Measurements from ENCODE around the gene DNAH11. TPM values are rescaled to one million over a fixed set of nuclear protein-coding genes. Genes with fewer than 3 reads are reported as not detected.

Gene DNAH11
- total RNA-seq, 1 donor from 2014 or later, result 0.02 TPM

DNA sequence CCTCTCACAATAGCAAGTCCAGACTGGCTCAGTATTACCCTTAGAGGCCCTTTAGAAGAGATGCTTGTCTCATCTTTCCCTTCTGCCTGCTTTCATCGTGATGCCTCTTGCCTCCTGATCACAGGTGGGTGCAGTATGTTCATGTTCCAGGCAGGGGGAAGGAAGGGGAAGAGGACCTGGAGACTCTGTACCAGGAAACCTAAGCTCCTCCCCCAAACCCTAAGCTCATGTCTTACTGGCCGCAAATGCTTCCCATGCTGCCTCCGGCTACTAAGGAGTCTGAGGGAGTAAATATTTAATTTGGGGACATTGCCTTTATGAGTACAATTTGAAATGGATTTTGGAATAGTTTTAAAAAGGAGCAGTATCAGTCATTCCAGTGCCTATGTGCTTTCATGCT, 210.2 kb downstream of the DNAH11 start:
- no peak for DNase-seq (ENCODE audit: low spot score)
- Mint-ChIP-seq H3K27ac (ENCODE audit: unreplicated experiment) (no peak overlapping the region), H3K36me3 (ENCODE audit: low read depth) (no peaks in the 10 kb centered on the region), H3K4me1 (ENCODE audit: low read depth) (no peaks in the 10 kb centered on the region), H3K4me3 (ENCODE audit: unreplicated experiment) (no peak overlapping the region), H3K9me3 (ENCODE audit: low read depth) (no peaks in the 10 kb centered on the region), H3K27me3 (ENCODE audit: low read depth) (peaks cover 11% of the 10 kb centered on the region)
- TF ChIP-seq, protein P1, sequence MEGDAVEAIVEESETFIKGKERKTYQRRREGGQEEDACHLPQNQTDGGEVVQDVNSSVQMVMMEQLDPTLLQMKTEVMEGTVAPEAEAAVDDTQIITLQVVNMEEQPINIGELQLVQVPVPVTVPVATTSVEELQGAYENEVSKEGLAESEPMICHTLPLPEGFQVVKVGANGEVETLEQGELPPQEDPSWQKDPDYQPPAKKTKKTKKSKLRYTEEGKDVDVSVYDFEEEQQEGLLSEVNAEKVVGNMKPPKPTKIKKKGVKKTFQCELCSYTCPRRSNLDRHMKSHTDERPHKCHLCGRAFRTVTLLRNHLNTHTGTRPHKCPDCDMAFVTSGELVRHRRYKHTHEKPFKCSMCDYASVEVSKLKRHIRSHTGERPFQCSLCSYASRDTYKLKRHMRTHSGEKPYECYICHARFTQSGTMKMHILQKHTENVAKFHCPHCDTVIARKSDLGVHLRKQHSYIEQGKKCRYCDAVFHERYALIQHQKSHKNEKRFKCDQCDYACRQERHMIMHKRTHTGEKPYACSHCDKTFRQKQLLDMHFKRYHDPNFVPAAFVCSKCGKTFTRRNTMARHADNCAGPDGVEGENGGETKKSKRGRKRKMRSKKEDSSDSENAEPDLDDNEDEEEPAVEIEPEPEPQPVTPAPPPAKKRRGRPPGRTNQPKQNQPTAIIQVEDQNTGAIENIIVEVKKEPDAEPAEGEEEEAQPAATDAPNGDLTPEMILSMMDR (IDR thresholded peaks at IDR 0.05), result no peak

DNA sequence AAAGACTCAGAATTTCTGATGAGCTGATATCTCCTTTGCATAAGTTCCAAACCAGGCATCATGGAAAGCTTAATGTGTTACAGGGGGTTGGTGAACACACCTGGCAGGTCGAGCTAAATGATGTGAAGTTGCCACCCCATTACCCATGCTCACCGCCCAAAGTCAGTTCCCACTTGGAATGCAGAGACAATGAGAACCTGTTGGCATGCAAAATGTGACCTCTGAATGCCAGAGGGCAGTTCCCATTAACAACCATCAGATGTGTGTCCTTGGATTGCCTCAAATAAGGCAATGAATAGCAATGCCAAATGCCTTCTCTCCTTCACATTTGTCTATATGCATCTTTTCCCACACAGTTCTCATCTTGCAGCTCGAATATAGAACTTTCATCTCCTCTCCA, 212.1 kb downstream of the DNAH11 start:
- H3K36me3 Mint-ChIP-seq (ENCODE audit: low read depth), result no peaks in the 10 kb centered on the region
- peaks cover 11% of the 10 kb centered on the region for H3K27me3 Mint-ChIP-seq (ENCODE audit: low read depth)
- no peaks in the 10 kb centered on the region for H3K9me3 Mint-ChIP-seq (ENCODE audit: low read depth)
- DNase-seq (ENCODE audit: low spot score), result no peak
- no peak overlapping the region for H3K27ac Mint-ChIP-seq (ENCODE audit: unreplicated experiment)
- no peaks in the 10 kb centered on the region for H3K4me1 Mint-ChIP-seq (ENCODE audit: low read depth)
- TF ChIP-seq, protein P1 (IDR thresholded peaks at IDR 0.05), result no peak
- H3K4me3 Mint-ChIP-seq (ENCODE audit: unreplicated experiment), result no peak overlapping the region

DNA sequence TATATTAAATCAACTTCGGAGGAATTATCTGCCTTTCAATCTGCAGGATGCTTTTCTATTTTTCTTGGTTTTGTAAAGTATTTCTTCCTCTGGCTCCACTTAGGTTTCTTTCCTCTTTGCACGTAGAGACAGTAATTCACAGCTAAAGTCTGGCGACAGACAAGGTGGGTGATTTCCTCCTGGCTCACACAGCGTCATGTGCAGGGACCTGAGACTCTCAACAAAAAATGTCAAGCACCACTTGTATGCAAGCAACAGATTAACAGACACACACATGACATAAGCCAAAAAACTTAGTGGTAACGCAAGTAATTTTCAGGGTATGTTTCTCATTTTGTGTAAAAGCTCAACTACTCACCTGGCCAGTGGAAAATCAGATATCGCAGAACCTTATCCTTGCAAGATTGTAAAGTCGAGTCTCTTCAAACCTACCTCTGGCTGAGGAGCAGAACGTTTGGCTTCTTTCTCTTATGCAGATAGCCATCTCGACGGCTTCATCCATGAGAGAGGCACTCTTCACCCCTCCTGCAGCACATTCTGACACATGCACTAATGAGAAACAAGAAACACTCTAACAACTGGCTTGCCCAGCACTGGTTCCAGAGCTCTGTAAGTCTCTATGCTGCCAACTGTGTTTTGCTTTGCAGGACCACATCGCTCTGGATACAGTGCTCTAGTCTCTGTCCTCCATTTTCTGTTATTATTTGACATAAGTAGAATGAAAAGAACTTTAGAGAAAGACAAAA, 214.9 kb downstream of the DNAH11 start:
- H3K4me3 Mint-ChIP-seq (ENCODE audit: unreplicated experiment), result no peak overlapping the region
- H3K4me1 Mint-ChIP-seq (ENCODE audit: low read depth), result no peaks in the 10 kb centered on the region
- H3K27ac Mint-ChIP-seq (ENCODE audit: unreplicated experiment), result no peak overlapping the region
- peaks cover 11% of the 10 kb centered on the region for H3K27me3 Mint-ChIP-seq (ENCODE audit: low read depth)
- no peak for DNase-seq (ENCODE audit: low spot score)
- H3K36me3 Mint-ChIP-seq (ENCODE audit: low read depth), result no peaks in the 10 kb centered on the region
- no peaks in the 10 kb centered on the region for H3K9me3 Mint-ChIP-seq (ENCODE audit: low read depth)
- TF ChIP-seq, protein P1 (IDR thresholded peaks at IDR 0.05), result no peak

DNA sequence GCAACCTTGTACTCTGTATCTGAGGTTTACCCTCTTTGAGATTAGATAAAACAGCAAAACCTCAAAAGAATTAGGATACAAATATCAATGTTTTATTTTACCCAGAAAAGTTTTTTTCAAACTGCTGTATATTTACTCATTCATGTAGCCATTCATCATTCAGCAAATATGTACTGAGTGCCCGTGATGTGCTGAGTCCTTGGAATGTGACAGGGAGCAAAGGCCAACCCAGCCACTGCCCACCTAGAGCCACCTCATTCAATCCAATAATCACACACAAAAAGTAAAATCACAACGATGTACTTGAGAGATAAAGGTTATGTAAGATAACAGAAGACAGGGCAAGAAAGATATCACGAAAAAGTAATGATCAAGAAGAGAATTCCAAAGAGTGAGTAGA, 215.4 kb downstream of the DNAH11 start:
- Mint-ChIP-seq H3K4me1 (ENCODE audit: low read depth) (no peaks in the 10 kb centered on the region), H3K27ac (ENCODE audit: unreplicated experiment) (no peak overlapping the region), H3K4me3 (ENCODE audit: unreplicated experiment) (no peak overlapping the region), H3K9me3 (ENCODE audit: low read depth) (no peaks in the 10 kb centered on the region), H3K27me3 (ENCODE audit: low read depth) (peaks cover 11% of the 10 kb centered on the region), H3K36me3 (ENCODE audit: low read depth) (no peaks in the 10 kb centered on the region)
- no peak for DNase-seq (ENCODE audit: low spot score)
- TF ChIP-seq, protein P1 (IDR thresholded peaks at IDR 0.05), result no peak

DNA sequence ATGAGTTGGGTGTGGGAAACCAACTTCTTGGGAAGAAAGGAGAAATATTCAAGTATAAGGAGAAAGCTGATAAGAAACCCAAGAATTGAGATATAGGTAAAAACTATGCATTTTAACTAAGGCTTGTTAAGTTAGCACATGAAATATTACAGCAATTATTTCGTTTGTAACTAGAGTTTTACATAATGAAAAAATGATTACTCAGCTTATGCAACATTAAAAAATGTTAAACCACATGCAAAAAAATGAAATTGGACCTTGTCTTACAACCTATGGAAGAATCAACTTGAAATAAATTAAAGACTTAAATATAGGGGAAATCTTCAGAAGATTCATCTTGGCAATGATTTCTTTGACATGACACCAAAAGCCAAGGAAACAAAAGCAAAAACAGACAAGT, 219.6 kb downstream of the DNAH11 start:
- Mint-ChIP-seq H3K27ac (ENCODE audit: unreplicated experiment) (no peak overlapping the region), H3K4me1 (ENCODE audit: low read depth) (no peaks in the 10 kb centered on the region), H3K4me3 (ENCODE audit: unreplicated experiment) (no peak overlapping the region), H3K9me3 (ENCODE audit: low read depth) (no peaks in the 10 kb centered on the region), H3K36me3 (ENCODE audit: low read depth) (no peaks in the 10 kb centered on the region), H3K27me3 (ENCODE audit: low read depth) (peaks cover 28% of the 10 kb centered on the region)
- DNase-seq (ENCODE audit: low spot score), result no peak
- TF ChIP-seq, protein P1 (IDR thresholded peaks at IDR 0.05), result no peak

All from chondrocyte (in vitro differentiated cells).